ENCODE measurements around the gene SERPINA3.

DNA sequence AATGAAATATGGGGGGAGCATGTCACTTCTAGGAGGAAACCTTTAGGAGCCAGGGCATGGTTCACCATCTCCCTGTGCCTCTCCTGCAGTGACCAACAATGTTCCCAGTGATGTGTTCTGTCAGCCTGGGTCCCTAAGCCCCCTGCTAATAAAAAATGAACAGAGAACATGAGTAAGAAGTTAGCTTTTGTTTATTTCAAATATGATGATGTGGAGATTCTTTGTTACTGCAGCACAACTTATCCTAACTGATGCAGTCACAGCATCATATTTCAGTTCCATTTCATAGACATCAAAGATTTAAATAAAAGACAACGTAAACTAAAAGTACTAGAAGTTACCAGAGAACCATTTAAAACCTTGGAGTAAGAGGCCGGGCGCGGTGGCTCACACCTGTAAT lies 43.9 kb downstream of the SERPINA3 start:
- TF ChIP-seq, protein P1, sequence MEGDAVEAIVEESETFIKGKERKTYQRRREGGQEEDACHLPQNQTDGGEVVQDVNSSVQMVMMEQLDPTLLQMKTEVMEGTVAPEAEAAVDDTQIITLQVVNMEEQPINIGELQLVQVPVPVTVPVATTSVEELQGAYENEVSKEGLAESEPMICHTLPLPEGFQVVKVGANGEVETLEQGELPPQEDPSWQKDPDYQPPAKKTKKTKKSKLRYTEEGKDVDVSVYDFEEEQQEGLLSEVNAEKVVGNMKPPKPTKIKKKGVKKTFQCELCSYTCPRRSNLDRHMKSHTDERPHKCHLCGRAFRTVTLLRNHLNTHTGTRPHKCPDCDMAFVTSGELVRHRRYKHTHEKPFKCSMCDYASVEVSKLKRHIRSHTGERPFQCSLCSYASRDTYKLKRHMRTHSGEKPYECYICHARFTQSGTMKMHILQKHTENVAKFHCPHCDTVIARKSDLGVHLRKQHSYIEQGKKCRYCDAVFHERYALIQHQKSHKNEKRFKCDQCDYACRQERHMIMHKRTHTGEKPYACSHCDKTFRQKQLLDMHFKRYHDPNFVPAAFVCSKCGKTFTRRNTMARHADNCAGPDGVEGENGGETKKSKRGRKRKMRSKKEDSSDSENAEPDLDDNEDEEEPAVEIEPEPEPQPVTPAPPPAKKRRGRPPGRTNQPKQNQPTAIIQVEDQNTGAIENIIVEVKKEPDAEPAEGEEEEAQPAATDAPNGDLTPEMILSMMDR (IDR thresholded peaks at IDR 0.05): no peak
- TF ChIP-seq POLR2A (IDR thresholded peaks at IDR 0.05): no peak

Measured in sigmoid colon (tissue), 3 donors.